ENCODE data around the gene SHROOM3. TPM values are rescaled to one million over a fixed set of nuclear protein-coding genes. Genes with fewer than 3 reads are reported as not detected.
A peak's percentile ranks its signal among the peaks of the same experiment; 100 is the strongest.

SHROOM3 gene
- total RNA-seq, 1 donor from 2014 or later: 54.9 TPM

DNA sequence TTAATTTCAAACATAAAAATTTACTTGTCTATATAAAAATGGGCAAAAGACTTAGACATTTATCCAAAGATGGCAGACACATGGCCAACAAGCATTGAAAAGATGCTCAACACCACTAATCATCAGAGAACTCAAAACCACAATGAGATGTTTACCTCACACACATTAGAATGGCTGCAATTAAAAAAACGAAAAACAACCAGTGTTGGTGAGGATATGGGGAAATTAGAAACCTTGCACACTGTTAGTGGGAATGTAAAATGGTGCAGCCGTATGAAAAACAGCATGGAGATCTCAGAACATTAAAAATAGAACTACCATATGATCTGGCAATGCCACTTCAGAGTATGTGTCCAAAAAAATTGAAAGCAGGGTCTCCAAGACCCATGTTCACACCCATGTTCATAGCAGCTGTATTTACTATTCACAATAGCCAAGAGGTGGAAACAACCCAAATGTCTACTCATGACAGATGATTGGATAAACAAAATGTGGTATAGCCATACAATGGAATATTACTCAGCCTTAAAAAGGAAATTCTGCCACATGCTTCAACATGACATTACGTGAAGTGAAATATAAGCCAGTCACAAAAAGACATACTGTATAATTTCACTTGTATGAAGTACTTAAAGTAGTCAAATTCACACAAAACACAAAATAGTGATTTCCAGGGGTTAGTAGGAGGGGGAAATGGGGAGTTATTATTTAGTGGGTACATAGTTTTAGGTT is 316.7 kb downstream of the SHROOM3 start:
- Mint-ChIP-seq H3K36me3 (ENCODE audit: insufficient read depth) (peaks cover 36% of the 10 kb centered on the region), H3K27me3 (no peaks in the 10 kb centered on the region), H3K27ac (no peak overlapping the region), H3K9me3 (ENCODE audit: low read depth) (peaks cover 6% of the 10 kb centered on the region), H3K4me1 (ENCODE audit: low read depth) (peaks cover 7% of the 10 kb centered on the region), H3K4me3 (ENCODE audit: low read depth) (no peak overlapping the region)
- DNase-seq (ENCODE audit: low spot score, unreplicated experiment): no peak
- TF ChIP-seq, protein P1, sequence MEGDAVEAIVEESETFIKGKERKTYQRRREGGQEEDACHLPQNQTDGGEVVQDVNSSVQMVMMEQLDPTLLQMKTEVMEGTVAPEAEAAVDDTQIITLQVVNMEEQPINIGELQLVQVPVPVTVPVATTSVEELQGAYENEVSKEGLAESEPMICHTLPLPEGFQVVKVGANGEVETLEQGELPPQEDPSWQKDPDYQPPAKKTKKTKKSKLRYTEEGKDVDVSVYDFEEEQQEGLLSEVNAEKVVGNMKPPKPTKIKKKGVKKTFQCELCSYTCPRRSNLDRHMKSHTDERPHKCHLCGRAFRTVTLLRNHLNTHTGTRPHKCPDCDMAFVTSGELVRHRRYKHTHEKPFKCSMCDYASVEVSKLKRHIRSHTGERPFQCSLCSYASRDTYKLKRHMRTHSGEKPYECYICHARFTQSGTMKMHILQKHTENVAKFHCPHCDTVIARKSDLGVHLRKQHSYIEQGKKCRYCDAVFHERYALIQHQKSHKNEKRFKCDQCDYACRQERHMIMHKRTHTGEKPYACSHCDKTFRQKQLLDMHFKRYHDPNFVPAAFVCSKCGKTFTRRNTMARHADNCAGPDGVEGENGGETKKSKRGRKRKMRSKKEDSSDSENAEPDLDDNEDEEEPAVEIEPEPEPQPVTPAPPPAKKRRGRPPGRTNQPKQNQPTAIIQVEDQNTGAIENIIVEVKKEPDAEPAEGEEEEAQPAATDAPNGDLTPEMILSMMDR (IDR thresholded peaks at IDR 0.05; ENCODE audit: unreplicated experiment): no peak

DNA sequence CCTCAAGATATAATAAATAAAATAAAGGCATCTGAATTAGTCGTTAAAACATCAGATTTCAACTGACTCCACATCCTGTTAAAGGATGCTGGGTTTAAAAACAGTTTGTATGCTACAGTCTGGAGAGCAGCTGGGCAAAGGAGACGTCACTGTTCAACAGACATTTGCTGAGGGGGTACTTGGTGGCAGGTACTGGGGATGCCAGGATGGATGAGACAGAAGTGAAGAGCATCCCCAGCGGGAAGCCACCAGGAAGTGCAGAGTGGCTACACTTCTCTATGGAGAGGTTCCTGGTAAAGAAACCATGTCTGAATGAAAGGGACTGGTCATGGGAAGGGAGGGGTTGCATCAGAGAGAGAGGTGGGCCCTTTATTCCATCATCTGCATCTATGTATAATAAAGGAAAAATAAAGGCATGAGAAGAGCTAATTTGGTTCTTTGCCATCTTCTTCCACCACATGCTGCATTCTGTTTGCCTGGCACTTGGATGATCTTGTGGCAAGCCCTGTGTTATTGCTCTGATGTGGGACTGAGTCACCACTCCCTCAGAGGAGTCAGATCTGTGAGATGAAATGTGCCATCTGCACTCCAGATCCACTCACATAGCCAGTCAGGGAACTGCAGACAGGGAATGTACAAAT is 318.0 kb downstream of the SHROOM3 start:
- H3K36me3 Mint-ChIP-seq (ENCODE audit: insufficient read depth): peaks cover 36% of the 10 kb centered on the region

DNA sequence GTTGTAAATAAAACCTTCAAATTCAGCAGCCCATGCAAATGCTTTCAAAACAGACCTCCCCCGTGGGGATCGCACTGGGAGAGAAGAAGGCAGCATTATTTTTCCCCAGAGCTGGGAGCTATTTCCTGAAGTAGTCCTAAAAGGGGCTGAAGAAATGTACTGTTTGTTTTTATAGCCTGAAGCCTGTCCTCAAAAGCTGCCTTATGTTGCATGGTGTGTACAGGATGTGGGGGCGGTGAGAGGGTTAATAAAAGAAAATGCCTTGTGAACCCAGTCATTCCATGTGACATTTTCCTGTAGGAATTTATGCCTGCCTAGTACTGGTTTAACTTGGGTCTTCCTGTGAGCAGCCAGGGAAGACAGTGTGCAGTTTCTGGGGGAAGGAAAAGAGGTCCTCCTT is 318.8 kb downstream of the SHROOM3 start:
- H3K9me3 Mint-ChIP-seq (ENCODE audit: low read depth): peaks cover 6% of the 10 kb centered on the region
- TF ChIP-seq, protein P1 (IDR thresholded peaks at IDR 0.05; ENCODE audit: unreplicated experiment): no peak
- H3K27ac Mint-ChIP-seq: no peak overlapping the region
- H3K36me3 Mint-ChIP-seq (ENCODE audit: insufficient read depth): peaks cover 39% of the 10 kb centered on the region
- no peak for DNase-seq (ENCODE audit: low spot score, unreplicated experiment)
- no peak overlapping the region for H3K4me3 Mint-ChIP-seq (ENCODE audit: low read depth)
- H3K27me3 Mint-ChIP-seq: no peaks in the 10 kb centered on the region
- peaks cover 2% of the 10 kb centered on the region for H3K4me1 Mint-ChIP-seq (ENCODE audit: low read depth)

More for the DNA sequence above, 318.0 kb downstream of the SHROOM3 start:
- Mint-ChIP-seq H3K9me3 (ENCODE audit: low read depth) (peaks cover 6% of the 10 kb centered on the region), H3K4me1 (ENCODE audit: low read depth) (peaks cover 7% of the 10 kb centered on the region), H3K27ac (no peak overlapping the region), H3K27me3 (no peaks in the 10 kb centered on the region), H3K4me3 (ENCODE audit: low read depth) (no peak overlapping the region)
- DNase-seq (ENCODE audit: low spot score, unreplicated experiment): no peak
- TF ChIP-seq, protein P1 (IDR thresholded peaks at IDR 0.05; ENCODE audit: unreplicated experiment): no peak

DNA sequence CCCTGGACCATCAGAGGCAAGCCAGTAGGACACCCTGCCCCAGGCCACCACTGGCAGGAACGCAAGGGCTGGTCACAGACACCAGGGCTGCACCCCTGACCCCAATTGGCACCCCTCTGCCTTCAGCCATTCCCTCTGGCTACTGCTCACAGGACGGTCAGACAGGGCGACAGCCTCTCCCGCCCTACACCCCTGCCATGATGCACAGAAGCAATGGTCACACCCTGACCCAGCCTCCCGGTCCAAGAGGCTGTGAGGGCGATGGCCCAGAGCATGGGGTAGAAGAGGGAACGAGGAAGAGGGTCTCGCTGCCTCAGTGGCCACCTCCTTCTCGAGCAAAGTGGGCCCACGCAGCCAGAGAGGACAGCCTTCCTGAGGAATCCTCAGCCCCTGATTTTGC is 319.4 kb downstream of the SHROOM3 start:
- H3K27me3 Mint-ChIP-seq: no peaks in the 10 kb centered on the region
- H3K36me3 Mint-ChIP-seq (ENCODE audit: insufficient read depth): peaks cover 37% of the 10 kb centered on the region
- no peak overlapping the region for H3K27ac Mint-ChIP-seq
- H3K4me1 Mint-ChIP-seq (ENCODE audit: low read depth): no peaks in the 10 kb centered on the region
- peaks cover 6% of the 10 kb centered on the region for H3K9me3 Mint-ChIP-seq (ENCODE audit: low read depth)
- DNase-seq (ENCODE audit: low spot score, unreplicated experiment): no peak
- H3K4me3 Mint-ChIP-seq (ENCODE audit: low read depth): no peak overlapping the region
- TF ChIP-seq, protein P1 (IDR thresholded peaks at IDR 0.05; ENCODE audit: unreplicated experiment): no peak

DNA sequence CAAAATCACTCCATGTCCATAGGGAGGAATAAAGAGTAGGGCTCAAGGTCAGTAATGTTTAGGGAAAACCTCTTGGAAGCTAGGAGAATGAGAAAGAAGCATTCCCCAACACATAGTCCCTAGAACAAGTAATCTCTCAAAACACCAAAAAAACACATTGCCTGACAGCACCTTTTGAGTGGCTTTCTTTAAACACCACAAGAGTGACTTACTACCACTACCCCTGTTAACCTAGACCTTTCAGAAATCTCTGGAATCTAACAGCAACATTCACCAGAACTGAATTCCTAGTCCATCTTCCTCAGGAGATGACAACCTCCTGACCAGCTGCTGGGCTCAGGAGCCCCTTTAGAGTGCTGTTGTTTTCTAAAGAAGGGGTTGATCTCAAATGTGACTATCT is 320.7 kb downstream of the SHROOM3 start:
- H3K9me3 Mint-ChIP-seq (ENCODE audit: low read depth): peaks cover 6% of the 10 kb centered on the region
- H3K4me3 Mint-ChIP-seq (ENCODE audit: low read depth): no peak overlapping the region
- H3K27me3 Mint-ChIP-seq: no peaks in the 10 kb centered on the region
- peaks cover 34% of the 10 kb centered on the region for H3K36me3 Mint-ChIP-seq (ENCODE audit: insufficient read depth)
- TF ChIP-seq, protein P1 (IDR thresholded peaks at IDR 0.05; ENCODE audit: unreplicated experiment): no peak
- peak overlapping the region; percentile 59 for H3K27ac Mint-ChIP-seq
- DNase-seq (ENCODE audit: low spot score, unreplicated experiment): no peak
- no peaks in the 10 kb centered on the region for H3K4me1 Mint-ChIP-seq (ENCODE audit: low read depth)

All from progenitor cell of endocrine pancreas (in vitro differentiated cells).